ENCODE data around the gene TNNI3. TPM values are rescaled to one million over a fixed set of nuclear protein-coding genes. Genes with fewer than 3 reads are reported as not detected.

Gene TNNI3
- 0.43 TPM in 1 of 2 replicates, not detected in the other for total RNA-seq

DNA sequence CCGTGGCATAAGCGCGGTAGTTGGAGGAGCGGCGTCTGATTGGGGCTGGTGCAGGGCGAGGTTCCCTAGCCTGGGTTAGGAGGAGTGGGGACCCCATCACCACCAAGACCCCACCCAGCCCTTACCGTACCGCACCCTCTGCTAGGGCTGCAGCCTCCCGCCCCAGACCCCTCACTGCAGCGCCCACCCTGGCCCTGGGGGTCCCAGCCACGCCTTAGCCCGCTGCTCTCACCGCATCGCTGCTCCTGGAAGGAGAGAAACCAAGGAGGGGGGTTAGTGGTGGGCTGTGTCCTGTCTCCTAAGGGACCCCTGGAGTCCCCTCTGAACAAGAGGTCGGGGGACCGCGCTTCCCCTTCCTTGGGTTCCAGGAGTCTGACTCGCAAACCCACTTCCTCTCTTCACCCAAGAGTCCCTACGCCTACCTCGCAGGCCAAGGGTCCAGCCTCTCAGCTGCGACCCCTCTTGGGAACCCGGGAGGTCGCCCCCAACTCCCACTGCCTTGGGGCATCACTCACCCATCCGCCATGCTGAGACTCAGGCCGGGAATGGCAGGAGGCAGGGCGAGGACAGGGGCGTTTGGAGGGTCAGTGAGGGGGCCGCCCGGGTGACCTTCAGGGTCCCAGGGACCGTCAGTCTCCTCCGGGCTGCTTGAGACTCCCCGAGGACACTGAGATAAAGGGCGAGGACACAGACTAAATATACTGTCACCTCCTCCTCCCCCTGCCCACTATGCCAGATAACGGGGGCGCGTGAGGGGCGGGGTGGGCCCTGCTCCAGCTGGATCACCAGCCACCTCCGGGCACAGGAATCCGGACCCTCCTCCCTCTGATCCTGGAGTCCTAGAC, at the start of gene TNNI3:
TSS of gene TNNI3 (minus strand) at position 669 of the 845 bp plus-strand sequence. CDS start at position 526, 143 bp downstream.

DNA sequence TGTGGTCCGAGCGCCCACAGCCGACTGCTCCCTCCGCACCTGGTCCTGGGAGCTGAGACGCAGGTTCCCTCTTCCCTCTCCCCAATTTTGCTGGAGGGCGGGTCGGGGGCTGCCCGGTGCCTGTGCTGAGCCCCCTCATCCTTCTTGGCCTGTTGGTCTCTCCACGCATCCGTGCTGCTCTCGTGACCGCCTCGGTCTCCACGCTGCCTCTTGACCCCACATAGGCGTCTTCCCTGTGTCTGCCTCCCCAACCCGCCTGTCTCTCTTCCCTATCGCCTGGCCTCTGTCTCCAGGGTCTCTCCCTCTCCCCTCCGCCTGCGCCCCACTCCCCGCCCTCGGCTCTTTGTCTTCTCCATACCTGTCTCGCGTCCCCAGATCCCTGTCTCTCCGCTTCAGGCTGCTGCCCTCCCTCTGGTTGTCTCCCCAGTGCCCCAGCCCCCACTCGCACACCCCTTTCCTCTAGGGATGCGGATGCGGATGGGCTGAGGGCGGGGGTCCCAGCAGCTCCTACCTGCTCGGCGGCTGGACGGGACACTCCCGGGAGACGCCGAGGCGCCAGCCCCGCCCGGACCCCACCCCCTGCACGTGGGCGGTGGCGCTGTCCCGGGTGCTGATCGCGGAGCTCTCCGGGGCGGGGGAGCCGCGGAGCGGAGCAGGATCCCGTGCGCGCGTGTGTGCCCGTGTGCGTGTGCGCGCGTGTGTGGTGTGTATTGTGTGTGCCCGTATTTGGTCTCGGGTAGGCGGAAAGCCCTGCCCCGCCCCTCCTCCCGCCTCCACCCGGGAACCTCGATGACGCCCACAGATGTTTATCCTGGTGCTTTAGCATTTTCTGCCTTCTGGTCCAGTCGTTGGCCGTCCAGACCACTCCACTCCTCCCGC, 22.3 kb upstream of the TNNI3 start, which contains the start of gene SYT5:
TSS of gene SYT5 (minus strand) at position 684 of the 879 bp plus-strand sequence. CDS start 1,248 bp downstream, outside the sequence.

DNA sequence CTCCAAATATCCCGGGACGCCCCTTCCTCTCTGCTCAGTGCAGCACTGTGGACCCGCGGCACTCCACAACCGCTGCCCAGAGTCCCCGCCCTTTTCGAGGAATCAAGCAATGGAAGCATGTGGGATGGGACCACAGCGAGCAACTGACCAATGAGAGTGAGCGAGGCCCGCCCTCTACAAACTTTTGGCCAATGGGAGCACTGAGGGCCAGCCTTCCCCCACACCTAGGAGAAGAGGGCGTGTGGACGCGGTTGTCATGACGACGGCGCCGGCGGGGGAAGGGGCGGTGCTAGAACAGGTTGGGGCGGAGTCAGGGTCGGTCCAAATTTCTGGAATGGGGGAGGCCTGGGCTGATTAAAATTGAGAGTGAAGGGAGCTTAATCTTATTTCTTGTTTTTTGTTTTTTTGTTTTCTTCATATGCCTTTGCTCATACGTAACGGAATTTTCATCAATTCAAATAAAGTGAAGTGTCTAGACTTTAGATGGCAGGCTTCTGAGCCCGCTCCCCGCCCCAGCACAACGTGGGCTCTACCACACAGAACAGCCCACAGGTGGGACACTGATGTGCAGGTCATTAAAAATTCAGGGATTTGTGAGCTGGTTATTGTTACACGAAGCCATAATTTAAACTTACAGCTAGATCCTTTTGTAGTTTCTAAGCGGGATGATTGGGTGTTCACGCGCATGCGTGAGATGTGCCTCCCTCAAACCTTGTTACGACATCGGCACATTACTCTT, 9.2 kb upstream of the TNNI3 start, which contains the start of gene DNAAF3:
TSS of gene DNAAF3 (minus strand) at position 84 of the 739 bp plus-strand sequence. CDS start 200 bp downstream, outside the sequence.

DNA sequence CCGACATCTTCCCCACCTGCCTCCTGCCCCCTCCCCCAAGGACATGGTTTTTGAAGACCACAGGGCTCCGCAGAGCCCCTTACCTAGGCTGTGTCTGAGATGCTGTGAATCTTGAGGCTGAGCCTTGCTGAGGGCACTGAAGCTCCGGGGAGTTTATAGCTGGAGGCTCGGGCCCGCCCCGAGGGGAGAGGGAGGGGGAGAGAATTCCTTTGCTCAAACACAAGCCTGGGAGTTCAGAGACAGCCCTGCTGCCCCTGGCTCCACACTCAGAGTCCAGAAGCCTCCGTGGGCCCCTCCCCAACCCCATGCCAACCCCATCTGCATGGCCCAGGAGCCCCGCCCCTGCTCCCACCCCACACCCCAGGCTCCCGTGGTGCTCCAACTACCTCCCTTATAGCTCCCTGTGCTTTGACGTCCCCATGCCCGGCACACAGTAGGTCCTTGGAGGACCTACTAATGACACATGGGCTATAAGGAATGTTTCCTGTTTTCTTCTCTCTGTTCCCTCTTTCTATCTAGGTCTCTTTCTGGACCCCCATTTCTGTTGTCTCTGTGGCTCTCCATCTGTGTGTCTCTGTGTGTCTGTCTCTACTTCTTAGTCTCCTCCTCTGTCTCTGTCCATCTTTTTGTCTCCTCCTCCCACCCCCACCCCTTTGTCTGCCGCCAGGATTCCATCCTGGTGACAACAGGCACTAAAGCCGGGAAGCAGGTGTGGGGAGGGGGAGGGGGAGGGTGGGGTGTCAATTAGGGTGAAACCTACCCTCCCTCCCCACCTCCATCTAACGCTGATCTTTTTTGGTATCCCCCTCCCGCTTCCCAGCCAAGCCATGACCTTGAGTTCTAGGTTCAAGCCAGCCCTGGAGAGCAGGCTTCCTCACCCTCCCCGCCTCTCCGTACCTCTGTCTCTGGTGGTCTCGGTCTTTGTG, 8.2 kb downstream of the TNNI3 start, which contains the start of gene TNNT1:
TSS of gene TNNT1 (minus strand) at position 129 of the 926 bp plus-strand sequence. CDS start 2,049 bp downstream, outside the sequence.

DNA sequence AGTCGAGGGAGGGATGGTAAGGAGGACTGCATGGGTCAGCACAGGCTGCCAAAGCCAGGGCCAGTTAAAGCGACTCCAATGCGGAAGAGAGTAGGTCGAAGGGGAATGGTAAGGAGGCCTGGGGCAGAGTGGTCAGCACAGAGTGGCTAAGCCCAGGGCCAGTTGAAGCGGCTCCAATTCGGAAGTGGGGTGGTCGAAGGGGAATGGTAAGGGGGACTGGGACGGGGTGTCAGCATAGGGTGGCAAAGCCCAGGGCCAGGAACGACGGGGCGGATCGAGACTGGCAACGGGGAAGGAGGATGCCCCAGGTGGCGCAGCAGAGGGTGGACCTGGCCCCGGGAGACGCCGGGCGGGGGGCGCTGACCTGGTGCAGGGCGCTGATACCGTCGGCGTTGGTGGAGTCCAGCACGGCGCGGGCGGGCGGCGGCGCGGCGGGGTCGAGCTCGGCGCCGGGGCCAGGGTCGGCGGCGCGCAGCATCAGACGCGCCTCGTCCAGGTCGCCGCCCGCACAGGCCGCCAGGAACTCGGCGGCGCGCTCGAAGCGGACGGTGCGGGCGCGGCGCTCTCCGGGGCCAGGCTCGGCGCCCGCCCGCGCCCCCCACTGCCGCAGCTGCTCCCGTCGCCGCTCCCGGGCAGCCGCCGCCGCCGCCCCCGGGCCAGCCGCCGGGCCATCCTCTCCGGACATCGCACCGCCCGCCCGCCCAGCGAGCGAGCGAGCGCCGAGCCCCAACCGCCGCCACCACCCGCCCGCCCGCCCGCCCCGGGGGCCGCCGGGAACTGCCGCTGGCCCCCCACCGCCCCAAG, 40.5 kb downstream of the TNNI3 start, which contains the start of gene PPP1R12C:
TSS of gene PPP1R12C (minus strand) at position 779 of the 804 bp plus-strand sequence. CDS start at position 685, 94 bp downstream.

Small RNA genes lying within 50 kb of the gene (small RNA-seq; reads per million reads assigned to genes)
- gene MIR7975 (not detected), gene RF01210 (0.14 reads per million)

Other genes with a start within 250 kb of the TNNI3 start
- gene NLRP7, start 210.2 kb downstream of the TNNI3 start, total RNA-seq = 0.33 TPM in 1 of 2 replicates, not detected in the other
- 21.2 and 23.0 TPM in 2 replicates for gene NLRP2, start 191.4 kb downstream of the TNNI3 start, total RNA-seq
- gene GP6, start 119.5 kb downstream of the TNNI3 start, total RNA-seq = 0.39 and 1.8 TPM in 2 replicates
- 23.2 and 55.0 TPM in 2 replicates for gene RDH13, start 94.6 kb downstream of the TNNI3 start, total RNA-seq
- gene EPS8L1, start 81.9 kb downstream of the TNNI3 start, total RNA-seq = 45.9 and 64.6 TPM in 2 replicates
- 53.4 and 55.2 TPM in 2 replicates for gene PPP1R12C, start 40.1 kb downstream of the TNNI3 start, total RNA-seq
- gene TNNT1, start 8.5 kb downstream of the TNNI3 start, total RNA-seq = 28.4 and 80.9 TPM in 2 replicates
- gene DNAAF3, start 8.9 kb upstream of the TNNI3 start, total RNA-seq = 0.76 TPM in 1 of 2 replicates, not detected in the other
- gene SYT5, start 22.6 kb upstream of the TNNI3 start, total RNA-seq = not detected in 2 replicates
- gene PTPRH, start 51.8 kb upstream of the TNNI3 start, total RNA-seq = under 0.01 and 0.22 TPM in 2 replicates
- gene TMEM86B, start 71.0 kb upstream of the TNNI3 start, total RNA-seq = 3.9 TPM in 2 replicates
- 32.2 and 54.1 TPM in 2 replicates for gene PPP6R1, start 101.3 kb upstream of the TNNI3 start, total RNA-seq
- 20.4 and 64.0 TPM in 2 replicates for gene HSPBP1, start 122.4 kb upstream of the TNNI3 start, total RNA-seq
- gene BRSK1, start 126.3 kb upstream of the TNNI3 start, total RNA-seq = 0.79 and 2.2 TPM in 2 replicates
- gene TMEM150B, start 167.6 kb upstream of the TNNI3 start, total RNA-seq = not detected in 2 replicates
- gene KMT5C, start 182.1 kb upstream of the TNNI3 start, total RNA-seq = 10.5 and 24.3 TPM in 2 replicates
- gene COX6B2, start 197.0 kb upstream of the TNNI3 start, total RNA-seq = 0.11 and 0.79 TPM in 2 replicates
- 0.39 TPM in 1 of 2 replicates, not detected in the other for gene GARIN5B, start 205.5 kb upstream of the TNNI3 start, total RNA-seq
- 5.1 and 7.7 TPM in 2 replicates for gene IL11, start 212.7 kb upstream of the TNNI3 start, total RNA-seq
- gene TMEM190, start 219.1 kb upstream of the TNNI3 start, total RNA-seq = 2.0 TPM in 1 of 2 replicates, not detected in the other
- gene TMEM238, start 226.6 kb upstream of the TNNI3 start, total RNA-seq = 0.39 and 3.7 TPM in 2 replicates
- 362 and 492 TPM in 2 replicates for gene RPL28, start 228.2 kb upstream of the TNNI3 start, total RNA-seq

All from placental epithelial cell (primary cell).